Activated naive CD8-positive, alpha-beta T cell treated with anti-CD3 and anti-CD28 coated beads, Interleukin-2, amount 50 U/mL, for 24 hours (primary cell): ENCODE data around the gene CEBPE.

ENCODE experiments used
- ATAC-seq: fragments of 150-1000 bp; cut with Tn5 transposase; one replicate; pipeline ENCODE4 v1.10.0; 2021
- DNase-seq: peaks from one replicate; pipeline ENCODE4 v3.0.0; 2021
- H3K27ac Mint-ChIP-seq: one replicate; pipeline ENCODE4 v1.8.0; 2021; ENCODE audit warnings: mild to moderate bottlenecking, mixed read lengths
- H3K27me3 Mint-ChIP-seq: one replicate; pipeline ENCODE4 v1.8.0; 2021; ENCODE audit warnings: mixed read lengths
- H3K36me3 Mint-ChIP-seq: one replicate; pipeline ENCODE4 v1.8.0; 2021; ENCODE audit warnings: low read depth, mixed read lengths
- H3K4me1 Mint-ChIP-seq: one replicate; pipeline ENCODE4 v1.8.0; 2021; ENCODE audit warnings: mixed read lengths
- H3K4me3 Mint-ChIP-seq: one replicate; pipeline ENCODE4 v1.8.0; 2021; ENCODE audit warnings: mild to moderate bottlenecking, moderate library complexity, mixed read lengths
- H3K9me3 Mint-ChIP-seq: one replicate; pipeline ENCODE4 v1.8.0; 2021; ENCODE audit warnings: mixed read lengths

Gene CEBPE

DNA sequence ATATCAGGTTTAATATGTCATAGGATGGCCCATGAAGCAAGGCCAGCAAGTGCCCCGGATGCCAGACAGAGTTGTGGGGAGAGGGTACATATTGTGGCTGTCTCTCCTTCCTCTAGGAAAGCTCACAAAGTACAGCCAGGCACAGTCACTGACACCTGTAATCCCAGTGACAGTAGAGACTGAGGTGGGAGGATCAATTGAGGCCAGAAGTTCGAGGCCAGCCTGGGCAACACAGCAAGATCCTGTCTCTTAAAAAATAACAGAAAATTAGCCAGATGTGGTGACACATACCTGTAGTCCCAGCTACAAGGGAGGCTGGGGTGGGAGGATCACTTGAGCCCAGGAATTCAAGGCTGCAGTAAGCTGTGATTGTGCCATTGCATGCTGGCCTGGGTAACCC lies 32.3 kb upstream of the CEBPE start:
- ATAC-seq (no peak), DNase-seq (no peak)
- Mint-ChIP-seq H3K27me3 (peaks cover 2% of the 10 kb centered on the region), H3K9me3 (no peaks in the 10 kb centered on the region), H3K27ac (no peak overlapping the region), H3K4me3 (no peak overlapping the region), H3K36me3 (no peaks in the 10 kb centered on the region), H3K4me1 (peaks cover 15% of the 10 kb centered on the region)

DNA sequence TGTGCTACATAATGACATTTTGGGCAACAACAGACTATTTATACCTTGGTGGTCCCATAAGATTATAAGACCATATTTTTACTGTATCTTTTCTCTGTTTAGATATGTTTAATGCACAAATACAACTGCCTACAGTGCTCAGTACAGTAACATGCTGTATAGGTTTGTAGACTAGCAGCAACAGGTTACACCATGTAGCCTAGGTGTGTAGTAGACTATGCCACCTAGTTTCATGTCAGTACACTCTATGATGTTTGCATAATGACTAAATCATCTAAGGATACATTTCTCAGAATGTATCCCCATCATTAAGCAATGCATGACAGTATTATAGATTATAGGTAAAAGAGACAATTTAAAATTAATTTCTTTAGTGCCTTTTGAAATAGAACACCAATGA lies 30.7 kb upstream of the CEBPE start:
- H3K4me1 Mint-ChIP-seq, result peaks cover 13% of the 10 kb centered on the region
- H3K9me3 Mint-ChIP-seq, result no peaks in the 10 kb centered on the region
- peaks cover 2% of the 10 kb centered on the region for H3K27me3 Mint-ChIP-seq
- H3K4me3 Mint-ChIP-seq, result no peak overlapping the region
- no peaks in the 10 kb centered on the region for H3K36me3 Mint-ChIP-seq
- ATAC-seq, result no peak
- no peak overlapping the region for H3K27ac Mint-ChIP-seq
- no peak for DNase-seq

DNA sequence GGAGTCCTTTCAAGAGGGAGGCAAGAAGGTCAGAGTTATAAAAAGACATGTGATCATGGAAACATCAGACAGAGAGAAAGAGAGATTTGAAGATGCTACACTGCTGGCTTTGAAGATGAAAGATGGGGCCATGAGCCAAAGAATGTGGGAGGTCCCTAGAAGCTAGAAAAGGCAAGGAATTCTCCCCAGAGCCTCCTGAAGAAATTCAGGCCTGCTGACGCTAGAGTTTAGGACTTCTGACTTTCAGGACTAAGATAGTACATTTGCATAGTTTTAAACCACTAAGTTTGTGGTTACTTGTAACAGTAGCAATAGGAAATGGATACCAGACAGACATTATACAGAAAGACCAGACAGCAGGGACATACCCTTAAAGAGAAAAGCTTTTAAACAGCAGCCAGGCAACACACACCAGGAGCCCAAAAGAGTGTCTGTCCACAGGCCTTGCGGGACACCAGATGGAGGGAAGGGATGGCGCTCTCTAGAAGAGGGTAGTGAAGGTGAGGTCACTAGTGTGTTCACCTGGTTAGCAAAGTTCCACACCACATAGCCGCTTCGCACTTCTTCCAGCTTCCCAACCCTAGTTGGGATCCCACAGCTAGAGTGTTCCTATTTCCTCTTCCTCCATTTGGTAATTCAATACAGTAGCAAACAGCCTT lies 29.7 kb upstream of the CEBPE start:
- ATAC-seq (no peak), DNase-seq (no peak)
- Mint-ChIP-seq H3K9me3 (no peaks in the 10 kb centered on the region), H3K27ac (no peak overlapping the region), H3K27me3 (peaks cover 1% of the 10 kb centered on the region), H3K4me1 (peaks cover 6% of the 10 kb centered on the region), H3K4me3 (no peak overlapping the region), H3K36me3 (no peaks in the 10 kb centered on the region)

DNA sequence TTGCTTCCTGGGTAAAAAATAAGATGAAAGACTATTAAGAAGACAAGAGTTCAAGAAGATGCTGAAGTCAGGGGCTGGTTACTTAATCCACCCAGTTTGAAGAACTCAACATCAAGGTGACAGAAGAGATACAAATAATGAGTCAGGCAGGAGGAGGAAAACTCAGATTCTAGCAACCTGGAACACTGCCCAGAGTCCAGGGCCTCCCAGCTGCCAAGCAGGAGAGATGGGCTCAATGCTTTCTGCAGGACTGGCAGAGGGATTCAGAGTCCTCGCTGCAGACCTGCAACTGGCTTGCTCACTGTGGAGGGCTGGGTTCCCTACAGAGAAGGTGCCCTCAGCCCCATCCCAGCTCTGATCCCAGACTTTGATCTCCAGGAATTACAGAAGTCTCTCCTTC lies 28.6 kb upstream of the CEBPE start:
- Mint-ChIP-seq H3K4me1 (peaks cover 1% of the 10 kb centered on the region), H3K36me3 (no peaks in the 10 kb centered on the region), H3K9me3 (no peaks in the 10 kb centered on the region), H3K27ac (no peak overlapping the region), H3K27me3 (no peaks in the 10 kb centered on the region), H3K4me3 (no peak overlapping the region)
- ATAC-seq (no peak), DNase-seq (no peak)

DNA sequence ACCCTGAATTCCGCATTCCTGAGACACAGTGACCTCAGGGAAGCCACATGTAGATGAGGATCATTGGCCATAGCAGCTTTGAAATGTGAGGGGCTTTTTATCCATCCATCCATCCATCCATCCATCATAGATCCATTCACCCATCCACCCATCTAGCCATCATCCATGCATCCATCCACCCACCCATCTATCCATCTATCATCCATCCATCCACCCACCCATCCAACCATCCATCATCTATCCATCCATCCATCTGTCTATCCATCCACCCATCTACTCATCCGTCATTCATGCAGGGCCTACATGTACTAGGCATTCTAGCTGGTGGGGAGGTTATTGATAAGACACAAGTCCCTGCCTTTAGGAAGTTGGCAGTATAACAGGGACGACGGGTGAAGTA lies 27.9 kb upstream of the CEBPE start:
- Mint-ChIP-seq H3K27me3 (no peaks in the 10 kb centered on the region), H3K27ac (no peak overlapping the region), H3K9me3 (no peaks in the 10 kb centered on the region), H3K4me1 (peaks cover 1% of the 10 kb centered on the region), H3K4me3 (no peak overlapping the region), H3K36me3 (no peaks in the 10 kb centered on the region)
- ATAC-seq (no peak), DNase-seq (no peak)

DNA sequence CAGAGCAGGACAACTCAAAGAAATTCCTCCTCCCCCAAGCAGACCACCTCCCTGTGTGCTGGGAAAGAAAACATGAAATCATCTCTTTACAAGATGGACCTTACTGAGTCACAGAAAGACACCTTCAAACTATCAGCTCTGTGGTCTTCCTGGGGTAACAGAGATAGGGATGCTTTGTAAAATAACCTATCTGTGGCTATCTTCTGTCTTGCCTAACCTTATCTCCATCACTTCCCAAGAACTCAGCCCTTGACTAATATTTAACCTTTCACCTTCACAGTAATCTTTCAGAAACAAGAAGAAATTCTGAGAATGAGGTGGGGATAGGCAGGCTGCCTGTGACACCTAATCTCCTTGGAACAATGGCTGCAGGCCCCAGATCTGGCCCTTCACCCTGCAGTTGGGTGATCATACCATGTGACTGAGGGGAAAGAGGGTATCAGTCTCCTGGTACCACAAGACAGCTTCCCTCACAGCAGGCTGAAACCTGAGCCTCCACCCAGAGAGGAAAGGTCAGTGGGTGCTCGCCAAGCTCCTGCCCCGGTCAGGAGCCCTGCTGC lies 27.4 kb upstream of the CEBPE start:
- DNase-seq, result no peak
- H3K4me1 Mint-ChIP-seq, result peaks cover 1% of the 10 kb centered on the region

DNA sequence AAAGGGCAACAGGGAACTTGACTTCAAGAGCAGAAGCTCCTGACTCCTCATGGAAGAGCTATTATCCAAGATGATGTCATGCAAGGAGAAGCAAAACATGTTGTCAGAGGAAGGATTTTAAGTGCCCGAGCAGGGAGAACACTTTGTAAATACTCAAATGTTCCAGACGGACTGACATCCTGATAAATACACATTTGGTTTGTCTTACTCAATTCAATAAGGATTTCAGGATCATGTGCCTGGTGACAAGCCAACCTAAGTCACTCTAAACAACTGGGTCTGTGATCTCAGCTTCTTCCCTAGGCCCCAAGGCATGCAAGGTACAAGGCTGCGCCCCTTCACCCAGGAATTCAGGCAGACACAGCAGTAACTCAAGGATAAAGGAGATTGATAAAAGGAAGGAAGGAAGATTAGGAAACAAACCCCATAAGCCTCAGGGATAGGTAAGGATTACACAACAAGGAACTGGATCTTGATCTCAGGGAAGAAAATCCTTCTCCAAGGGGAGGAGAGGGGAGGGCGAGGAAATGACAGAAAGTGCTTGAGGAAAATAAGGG lies 26.8 kb upstream of the CEBPE start:
- Mint-ChIP-seq H3K4me1 (peaks cover 1% of the 10 kb centered on the region), H3K36me3 (no peaks in the 10 kb centered on the region), H3K27me3 (no peaks in the 10 kb centered on the region), H3K27ac (no peak overlapping the region), H3K9me3 (no peaks in the 10 kb centered on the region), H3K4me3 (no peak overlapping the region)
- no peak for DNase-seq
- ATAC-seq, result no peak

More for the DNA sequence above, 27.4 kb upstream of the CEBPE start:
- Mint-ChIP-seq H3K27me3 (no peaks in the 10 kb centered on the region), H3K9me3 (no peaks in the 10 kb centered on the region), H3K36me3 (no peaks in the 10 kb centered on the region), H3K27ac (no peak overlapping the region), H3K4me3 (no peak overlapping the region)
- ATAC-seq, result peak; percentile 85

DNA sequence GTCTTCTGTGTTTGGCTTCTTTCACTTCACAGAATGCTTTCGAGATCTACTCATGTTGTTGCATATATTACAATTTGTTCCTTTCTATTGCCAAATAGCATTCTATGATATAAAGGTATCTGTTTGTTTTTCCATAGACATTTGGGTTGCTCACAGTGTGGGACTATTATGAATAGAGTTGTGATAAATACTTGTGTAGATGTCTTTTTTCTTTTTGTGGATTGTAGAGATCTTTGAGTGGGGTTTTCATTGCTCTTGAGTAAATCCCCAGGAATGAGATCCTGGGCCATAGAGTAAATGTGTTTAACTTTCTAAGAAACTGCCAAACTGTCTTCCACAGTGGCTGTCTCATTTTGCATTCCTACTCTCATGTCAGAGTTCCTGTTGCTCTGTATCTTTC lies 24.9 kb upstream of the CEBPE start:
- H3K9me3 Mint-ChIP-seq, result no peaks in the 10 kb centered on the region
- H3K27ac Mint-ChIP-seq, result no peak overlapping the region
- peaks cover 1% of the 10 kb centered on the region for H3K4me1 Mint-ChIP-seq
- no peaks in the 10 kb centered on the region for H3K27me3 Mint-ChIP-seq
- ATAC-seq (no peak), DNase-seq (no peak)
- no peak overlapping the region for H3K4me3 Mint-ChIP-seq
- H3K36me3 Mint-ChIP-seq, result no peaks in the 10 kb centered on the region

DNA sequence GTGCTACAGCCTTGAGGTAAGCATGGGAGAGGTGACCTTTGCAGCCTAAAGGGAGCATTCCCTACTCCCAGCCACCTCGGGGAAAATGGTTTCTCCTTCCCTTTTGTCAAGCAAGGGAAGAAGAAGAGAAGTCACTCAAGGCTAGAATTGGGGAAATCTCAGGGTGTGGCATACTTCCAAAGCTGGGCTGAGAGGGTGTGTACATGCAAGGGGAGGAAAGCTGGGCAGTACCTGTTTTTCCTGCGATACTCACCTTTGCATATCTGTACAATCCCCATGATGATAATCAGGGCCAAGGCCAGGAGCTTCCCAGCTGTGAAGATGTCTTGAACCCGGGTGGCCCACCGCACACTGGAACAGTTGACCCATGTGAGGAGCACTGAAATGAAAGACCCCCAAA lies 23.8 kb upstream of the CEBPE start:
- no peak overlapping the region for H3K4me3 Mint-ChIP-seq
- H3K27me3 Mint-ChIP-seq, result no peaks in the 10 kb centered on the region
- ATAC-seq (no peak), DNase-seq (no peak)
- H3K9me3 Mint-ChIP-seq, result no peaks in the 10 kb centered on the region
- H3K36me3 Mint-ChIP-seq, result no peaks in the 10 kb centered on the region
- H3K4me1 Mint-ChIP-seq, result peaks cover 1% of the 10 kb centered on the region
- no peak overlapping the region for H3K27ac Mint-ChIP-seq

DNA sequence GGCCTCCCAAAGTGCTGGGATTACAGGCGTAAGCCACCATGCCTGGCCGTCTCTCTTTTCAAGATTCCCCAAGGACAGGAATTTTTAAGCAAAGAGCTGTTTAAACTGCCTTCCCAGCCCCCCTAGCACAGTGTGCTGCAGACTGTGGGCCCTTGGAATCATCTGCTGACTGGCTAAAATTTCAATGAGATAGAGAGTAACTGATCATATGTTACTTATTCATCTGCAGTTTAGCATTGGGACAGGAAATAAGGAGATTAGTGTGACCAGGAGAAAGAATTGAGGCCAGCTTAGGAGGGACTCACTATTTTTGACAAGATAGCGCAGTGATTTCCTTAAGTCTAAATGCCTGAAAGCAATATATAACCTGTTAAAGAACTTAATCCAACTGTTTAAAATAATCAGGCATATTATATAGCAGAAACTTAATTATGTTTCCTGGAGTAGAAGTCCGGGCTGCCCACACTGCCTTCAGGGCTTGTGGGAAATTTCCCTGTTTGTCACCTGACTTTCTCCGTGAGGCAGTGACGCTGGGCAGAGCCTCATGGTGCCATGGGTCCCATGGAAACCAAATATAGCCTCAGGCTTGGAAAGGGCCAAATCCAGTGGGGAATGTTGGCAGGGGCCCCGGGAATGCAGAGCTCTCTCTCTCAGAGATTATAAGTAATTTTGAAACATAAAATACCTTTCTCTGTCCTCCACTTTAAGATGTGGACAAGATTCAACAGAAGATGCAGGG lies 22.8 kb upstream of the CEBPE start:
- ATAC-seq, result no peak
- DNase-seq, result no peak
- Mint-ChIP-seq H3K4me3 (no peak overlapping the region), H3K27me3 (no peaks in the 10 kb centered on the region), H3K27ac (no peak overlapping the region), H3K4me1 (peaks cover 1% of the 10 kb centered on the region), H3K36me3 (no peaks in the 10 kb centered on the region), H3K9me3 (no peaks in the 10 kb centered on the region)

DNA sequence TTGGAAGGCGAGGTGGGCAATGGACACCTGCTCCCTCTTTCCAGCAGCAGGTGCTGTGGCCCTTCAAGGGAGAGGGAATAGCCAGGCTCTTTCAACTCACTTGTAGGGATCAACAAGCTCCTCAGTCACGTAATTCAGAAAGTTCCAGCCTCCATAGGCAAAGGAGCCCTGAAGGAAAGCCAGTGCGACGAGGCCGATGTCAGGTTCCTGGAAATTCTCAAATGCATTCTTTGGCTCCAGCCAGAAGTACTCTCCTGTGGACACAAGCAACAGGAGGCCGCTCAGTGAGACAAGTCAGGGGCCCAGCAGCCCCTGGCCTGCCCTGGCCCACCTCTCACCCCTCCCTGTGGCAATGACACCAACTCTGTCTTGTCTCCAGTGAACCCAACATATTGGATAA lies 21.3 kb upstream of the CEBPE start:
- Mint-ChIP-seq H3K36me3 (no peaks in the 10 kb centered on the region), H3K27me3 (no peaks in the 10 kb centered on the region), H3K4me1 (no peaks in the 10 kb centered on the region), H3K9me3 (no peaks in the 10 kb centered on the region), H3K4me3 (no peak overlapping the region), H3K27ac (no peak overlapping the region)
- ATAC-seq (no peak), DNase-seq (no peak)

DNA sequence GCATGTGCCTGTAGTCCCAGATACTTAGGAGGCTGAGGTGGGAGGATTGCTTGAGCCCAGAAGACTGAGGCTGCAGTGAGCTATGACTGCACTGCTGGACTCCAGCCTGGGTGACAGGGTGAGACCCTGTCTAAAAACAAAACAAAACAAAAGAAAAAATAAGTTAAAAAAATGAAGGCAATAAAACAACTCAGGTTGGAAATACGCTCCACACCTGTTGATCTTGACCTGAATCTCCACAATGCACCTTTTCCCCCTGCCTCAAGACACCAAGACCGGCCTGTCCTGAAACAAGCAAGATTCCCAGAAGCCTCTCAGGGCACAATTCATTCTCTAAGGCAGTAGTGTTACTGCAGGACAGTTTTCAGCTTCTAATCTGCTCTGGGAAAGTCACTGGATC lies 20.8 kb upstream of the CEBPE start:
- no peaks in the 10 kb centered on the region for H3K4me1 Mint-ChIP-seq
- no peaks in the 10 kb centered on the region for H3K27me3 Mint-ChIP-seq

DNA sequence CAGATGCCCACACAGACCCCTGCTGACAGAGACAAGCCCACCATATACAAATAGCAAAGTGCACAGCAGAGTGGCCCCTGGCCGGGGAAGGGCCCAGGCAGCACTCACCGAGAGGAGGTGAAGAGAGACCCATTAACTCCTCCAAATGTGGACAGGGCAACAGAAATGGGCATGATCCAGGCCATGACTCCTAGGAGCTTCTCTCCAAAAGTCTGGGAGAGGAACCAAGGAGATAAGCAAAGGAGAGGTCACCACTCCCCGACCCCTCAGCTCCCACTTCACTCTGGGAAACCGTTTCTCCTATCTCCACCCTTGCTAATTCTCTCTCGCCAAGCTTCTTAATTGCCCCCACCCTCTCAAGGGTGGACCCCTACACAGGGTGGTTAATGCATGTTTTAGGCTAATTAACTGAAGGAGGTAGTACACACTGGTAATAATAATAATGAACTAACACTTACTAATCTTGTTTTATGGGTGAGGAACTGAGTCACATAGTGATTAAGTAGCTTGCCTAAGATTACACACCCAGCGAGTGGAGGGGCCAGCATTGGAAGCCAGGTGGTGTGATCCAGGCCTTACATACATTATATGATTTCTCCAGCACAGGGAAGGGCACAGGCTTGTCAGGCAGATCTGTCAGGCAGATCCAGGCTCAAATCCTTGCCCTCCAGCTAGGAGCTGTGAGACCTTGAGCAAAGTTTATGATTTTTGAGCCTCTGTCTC lies 18.9 kb upstream of the CEBPE start:
- Mint-ChIP-seq H3K36me3 (no peaks in the 10 kb centered on the region), H3K27me3 (no peaks in the 10 kb centered on the region), H3K4me1 (no peaks in the 10 kb centered on the region), H3K27ac (no peak overlapping the region), H3K4me3 (no peak overlapping the region), H3K9me3 (no peaks in the 10 kb centered on the region)
- no peak for DNase-seq
- no peak for ATAC-seq

More for the DNA sequence above, 20.8 kb upstream of the CEBPE start:
- Mint-ChIP-seq H3K9me3 (no peaks in the 10 kb centered on the region), H3K27ac (no peak overlapping the region), H3K36me3 (no peaks in the 10 kb centered on the region), H3K4me3 (no peak overlapping the region)
- DNase-seq (no peak), ATAC-seq (no peak)

DNA sequence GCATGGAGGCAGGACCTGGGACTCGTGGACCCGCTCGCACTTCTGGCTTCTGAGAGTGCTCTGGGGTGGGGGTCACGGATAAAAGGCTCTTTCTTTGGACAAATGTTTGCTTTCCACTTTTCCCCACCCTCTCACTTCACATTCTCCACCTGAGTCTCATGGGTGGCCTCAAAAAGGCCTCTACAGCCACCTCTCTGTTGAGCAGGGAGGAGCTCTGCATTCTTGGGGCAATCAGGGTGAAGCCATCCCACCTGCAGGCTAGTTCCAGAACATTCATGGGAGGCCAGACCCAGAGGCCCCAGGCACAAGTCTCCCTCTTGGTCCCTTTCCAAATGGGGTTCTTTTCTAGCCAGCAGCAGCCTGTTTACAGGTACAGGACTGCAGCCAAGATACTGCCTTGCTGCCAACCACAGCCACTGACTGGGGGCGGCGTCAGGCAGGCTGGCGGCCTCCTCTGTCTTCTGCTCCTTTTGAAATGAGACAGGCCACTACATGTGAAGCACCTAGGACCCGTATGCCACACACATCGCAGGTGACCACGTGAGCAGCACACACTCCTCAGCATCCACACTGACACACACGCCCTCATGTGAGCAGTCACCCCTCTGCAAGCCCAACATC lies 18.2 kb upstream of the CEBPE start:
- no peak for DNase-seq

More for the DNA sequence above, 18.2 kb upstream of the CEBPE start:
- no peak overlapping the region for H3K4me3 Mint-ChIP-seq
- no peak overlapping the region for H3K27ac Mint-ChIP-seq
- H3K4me1 Mint-ChIP-seq, result no peaks in the 10 kb centered on the region
- no peaks in the 10 kb centered on the region for H3K9me3 Mint-ChIP-seq
- no peak for ATAC-seq
- H3K36me3 Mint-ChIP-seq, result no peaks in the 10 kb centered on the region
- no peaks in the 10 kb centered on the region for H3K27me3 Mint-ChIP-seq
